Measurements from ENCODE around the gene ZNF423. TPM values are rescaled to one million over a fixed set of nuclear protein-coding genes. Genes with fewer than 3 reads are reported as not detected.

ZNF423 gene
- total RNA-seq, 2 experiments from 2014 or later: not detected

DNA sequence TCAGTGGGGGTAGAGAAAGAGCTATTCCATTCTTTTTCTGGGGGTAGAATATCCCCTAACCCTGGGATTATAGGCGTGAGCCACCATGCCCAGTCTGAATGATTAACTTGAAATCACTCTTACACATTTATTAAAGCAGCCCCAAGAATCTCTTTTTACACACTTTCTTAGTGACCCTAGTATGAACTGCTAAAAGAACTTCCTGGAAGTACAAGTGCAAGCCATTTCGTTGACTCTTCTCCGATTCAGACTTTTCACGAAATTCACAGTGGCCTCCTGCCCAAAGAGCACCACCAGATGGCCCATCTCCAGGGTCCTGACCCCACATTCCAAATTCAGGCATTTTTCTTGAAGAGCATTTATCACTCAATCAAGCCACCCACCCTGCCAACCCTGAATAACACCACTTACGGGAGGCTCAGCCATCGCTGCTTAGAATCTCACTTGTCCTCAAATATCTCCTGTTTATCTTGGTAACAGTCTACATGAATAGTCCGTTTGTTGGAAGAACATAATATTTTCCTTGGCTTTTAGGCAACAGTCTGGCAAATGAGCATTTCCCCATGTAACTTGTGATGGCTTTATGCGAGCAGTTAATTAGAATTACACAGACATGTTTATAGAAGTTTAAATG lies 28.0 kb downstream of the ZNF423 start:
- H3K4me1 Mint-ChIP-seq (ENCODE audit: low read depth): no peaks in the 10 kb centered on the region

GRCh38 chr16:49826515-49826914 lies 29.4 kb downstream of the ZNF423 start:
- CTCF ChIA-PET: interaction anchor here (1.7 kb wide), 1 partner anchor 31 kb away, joined by 4 read pairs; no protein-coding TSS in a partner anchor
- intact Hi-C loops (cut with micrococcal nuclease): no loop called here

More for the DNA sequence above, 28.0 kb downstream of the ZNF423 start:
- ChIA-PET POLR2A (no interaction called here), CTCF (interaction anchor here (1.7 kb wide), 1 partner anchor 30 kb away, joined by 4 read pairs; no protein-coding TSS in a partner anchor)
- peaks cover 4% of the 10 kb centered on the region for H3K27me3 Mint-ChIP-seq
- no peaks in the 10 kb centered on the region for H3K9me3 Mint-ChIP-seq
- no peak overlapping the region for H3K27ac Mint-ChIP-seq
- H3K36me3 Mint-ChIP-seq: no peaks in the 10 kb centered on the region
- intact Hi-C loops (cut with micrococcal nuclease): no loop called here
- H3K4me3 Mint-ChIP-seq: no peak overlapping the region
- DNase-seq: no peak

DNA sequence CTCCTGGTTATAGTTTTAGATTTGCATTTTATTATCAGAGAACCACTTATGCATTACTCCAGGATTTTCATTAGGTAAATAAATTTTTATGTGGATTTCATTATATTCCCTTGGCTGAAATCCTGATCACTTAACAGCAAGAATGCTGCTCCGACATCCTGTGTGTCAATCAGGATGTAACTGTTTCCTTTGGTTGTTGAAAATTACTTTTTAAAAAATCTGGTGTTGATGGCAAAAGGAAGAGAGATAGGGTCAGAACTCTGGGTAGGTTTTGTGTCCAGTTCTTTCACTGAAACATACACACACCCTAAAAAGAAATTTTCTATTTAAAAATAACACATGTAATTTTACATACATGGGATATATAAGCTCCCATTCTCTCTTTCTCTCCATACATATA lies 30.9 kb downstream of the ZNF423 start:
- Mint-ChIP-seq H3K4me3 (no peak overlapping the region), H3K4me1 (ENCODE audit: low read depth) (no peaks in the 10 kb centered on the region), H3K27me3 (peaks cover 4% of the 10 kb centered on the region), H3K27ac (no peak overlapping the region), H3K36me3 (no peaks in the 10 kb centered on the region), H3K9me3 (no peaks in the 10 kb centered on the region)
- ChIA-PET CTCF (no interaction called here), POLR2A (no interaction called here)
- no peak for DNase-seq
- intact Hi-C loops (cut with micrococcal nuclease): no loop called here

More at GRCh38 chr16:49826515-49826914, 29.4 kb downstream of the ZNF423 start:
- no peak overlapping the region for H3K27ac Mint-ChIP-seq
- no peaks in the 10 kb centered on the region for H3K4me1 Mint-ChIP-seq (ENCODE audit: low read depth)
- H3K4me3 Mint-ChIP-seq: no peak overlapping the region
- H3K36me3 Mint-ChIP-seq: no peaks in the 10 kb centered on the region
- DNase-seq: no peak
- no peaks in the 10 kb centered on the region for H3K9me3 Mint-ChIP-seq
- POLR2A ChIA-PET: no interaction called here
- H3K27me3 Mint-ChIP-seq: peaks cover 4% of the 10 kb centered on the region

GRCh38 chr16:49824593-49824992 lies 31.3 kb downstream of the ZNF423 start:
- intact Hi-C loops (cut with micrococcal nuclease): no loop called here
- DNase-seq: no peak

GRCh38 chr16:49822649-49823370 lies 33.1 kb downstream of the ZNF423 start:
- H3K9me3 Mint-ChIP-seq: no peaks in the 10 kb centered on the region
- H3K36me3 Mint-ChIP-seq: no peaks in the 10 kb centered on the region
- H3K27me3 Mint-ChIP-seq: peaks cover 5% of the 10 kb centered on the region
- no peak overlapping the region for H3K4me3 Mint-ChIP-seq
- H3K4me1 Mint-ChIP-seq (ENCODE audit: low read depth): no peaks in the 10 kb centered on the region
- DNase-seq: no peak
- CTCF ChIA-PET: no interaction called here
- intact Hi-C loops (cut with micrococcal nuclease): no loop called here
- H3K27ac Mint-ChIP-seq: no peak overlapping the region
- POLR2A ChIA-PET: interaction anchor here (0.6 to 0.7 kb wide), 2 partner anchors 168 to 788 kb away, joined by 3 read pairs; no protein-coding TSS in a partner anchor

More at GRCh38 chr16:49824593-49824992, 31.3 kb downstream of the ZNF423 start:
- H3K4me3 Mint-ChIP-seq: no peak overlapping the region
- no peaks in the 10 kb centered on the region for H3K9me3 Mint-ChIP-seq
- no peaks in the 10 kb centered on the region for H3K4me1 Mint-ChIP-seq (ENCODE audit: low read depth)
- H3K36me3 Mint-ChIP-seq: no peaks in the 10 kb centered on the region
- no peak overlapping the region for H3K27ac Mint-ChIP-seq
- POLR2A ChIA-PET: no interaction called here
- peaks cover 7% of the 10 kb centered on the region for H3K27me3 Mint-ChIP-seq
- CTCF ChIA-PET: no interaction called here

DNA sequence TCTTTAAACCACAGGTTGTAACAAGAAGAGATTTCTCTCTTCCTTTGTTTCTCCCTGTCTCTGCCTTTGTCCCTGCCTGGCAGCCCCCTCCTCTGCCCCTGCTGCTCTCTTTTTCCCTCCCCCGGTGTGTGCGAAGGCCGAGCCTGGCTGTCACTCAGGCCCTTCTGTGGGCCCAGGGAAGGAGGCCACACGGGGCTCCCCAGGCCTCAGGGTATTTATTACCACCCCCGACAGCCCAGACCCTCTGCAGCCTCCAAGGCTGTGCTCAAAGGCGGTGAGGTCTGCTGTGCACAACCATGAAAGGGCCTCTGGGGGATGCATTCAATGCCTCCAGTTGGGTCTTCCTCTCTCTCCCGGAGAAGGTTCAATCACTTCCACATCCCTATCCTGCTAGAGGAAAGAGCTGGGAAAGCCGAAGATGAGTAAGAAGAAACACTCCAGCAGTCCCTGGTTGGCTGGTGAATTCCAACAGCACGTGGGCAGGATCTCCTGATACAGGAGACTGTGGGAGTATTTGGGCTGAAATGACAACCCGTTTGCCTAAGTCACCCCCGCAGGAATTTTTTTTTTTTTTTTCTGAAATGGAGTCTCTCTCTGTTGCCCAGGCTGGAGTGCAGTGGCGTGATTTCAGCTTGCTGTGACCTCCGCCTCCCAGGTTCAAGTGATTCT lies 34.2 kb downstream of the ZNF423 start:
- ChIA-PET POLR2A (interaction anchor here (0.7 kb wide), 1 partner anchor 789 kb away, joined by 3 read pairs; no protein-coding TSS in a partner anchor), CTCF (no interaction called here)
- intact Hi-C loops (cut with micrococcal nuclease): no loop called here
- H3K27me3 Mint-ChIP-seq: peaks cover 2% of the 10 kb centered on the region
- H3K9me3 Mint-ChIP-seq: no peaks in the 10 kb centered on the region
- no peak overlapping the region for H3K27ac Mint-ChIP-seq
- no peak for DNase-seq
- H3K4me3 Mint-ChIP-seq: no peak overlapping the region
- H3K4me1 Mint-ChIP-seq (ENCODE audit: low read depth): no peaks in the 10 kb centered on the region
- H3K36me3 Mint-ChIP-seq: no peaks in the 10 kb centered on the region

DNA sequence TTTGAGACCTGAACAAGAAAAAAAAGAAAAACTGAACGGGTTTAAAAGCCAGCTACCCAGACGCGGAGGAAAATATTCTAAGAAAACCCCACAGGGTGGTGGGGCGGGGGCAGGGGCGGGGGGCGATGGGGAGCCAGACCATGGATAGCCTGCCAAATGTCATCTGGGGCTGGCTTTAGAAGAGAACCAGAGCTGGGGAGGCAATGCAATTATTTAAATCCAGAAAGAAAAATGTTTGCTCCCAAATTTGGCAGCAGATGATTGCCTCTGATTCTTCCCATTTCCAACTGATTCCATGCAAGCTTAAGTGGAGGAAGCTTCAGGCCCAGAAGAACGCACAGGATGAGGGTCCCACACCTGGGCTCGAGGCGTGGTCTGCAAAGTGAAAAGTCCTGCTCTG lies 34.8 kb downstream of the ZNF423 start:
- POLR2A ChIA-PET: no interaction called here
- Mint-ChIP-seq H3K36me3 (no peaks in the 10 kb centered on the region), H3K9me3 (no peaks in the 10 kb centered on the region), H3K4me3 (no peak overlapping the region), H3K4me1 (ENCODE audit: low read depth) (no peaks in the 10 kb centered on the region), H3K27me3 (peaks cover 2% of the 10 kb centered on the region), H3K27ac (no peak overlapping the region)
- intact Hi-C loops (cut with micrococcal nuclease): no loop called here
- no peak for DNase-seq
- CTCF ChIA-PET: no interaction called here

- Mint-ChIP-seq H3K4me3 (no peak overlapping the region), H3K4me1 (ENCODE audit: low read depth) (no peaks in the 10 kb centered on the region), H3K27me3 (peaks cover 2% of the 10 kb centered on the region), H3K9me3 (no peaks in the 10 kb centered on the region), H3K27ac (no peak overlapping the region), H3K36me3 (no peaks in the 10 kb centered on the region)
- ChIA-PET POLR2A (no interaction called here), CTCF (no interaction called here)
- intact Hi-C loops (cut with micrococcal nuclease): no loop called here
- no peak for DNase-seq
Measured at GRCh38 chr16:49817754-49818507, 38.0 kb downstream of the ZNF423 start.

GRCh38 chr16:49816875-49817274 lies 39.0 kb downstream of the ZNF423 start:
- POLR2A ChIA-PET: interaction anchor here (0.6 kb wide), 1 partner anchor 1522 kb away, joined by 3 read pairs; no protein-coding TSS in a partner anchor
- no peak overlapping the region for H3K4me3 Mint-ChIP-seq
- no peak overlapping the region for H3K27ac Mint-ChIP-seq
- DNase-seq: no peak
- H3K27me3 Mint-ChIP-seq: peaks cover 2% of the 10 kb centered on the region
- H3K36me3 Mint-ChIP-seq: no peaks in the 10 kb centered on the region
- no peaks in the 10 kb centered on the region for H3K9me3 Mint-ChIP-seq
- no peaks in the 10 kb centered on the region for H3K4me1 Mint-ChIP-seq (ENCODE audit: low read depth)
- CTCF ChIA-PET: no interaction called here
- intact Hi-C loops (cut with micrococcal nuclease): no loop called here

- H3K27me3 Mint-ChIP-seq: no peaks in the 10 kb centered on the region
- H3K27ac Mint-ChIP-seq: no peak overlapping the region
- H3K4me1 Mint-ChIP-seq (ENCODE audit: low read depth): no peaks in the 10 kb centered on the region
- DNase-seq: no peak
- H3K36me3 Mint-ChIP-seq: no peaks in the 10 kb centered on the region
- no peak overlapping the region for H3K4me3 Mint-ChIP-seq
- no peaks in the 10 kb centered on the region for H3K9me3 Mint-ChIP-seq
- intact Hi-C loops (cut with micrococcal nuclease): no loop called here
- ChIA-PET CTCF (no interaction called here), POLR2A (no interaction called here)
Measured at GRCh38 chr16:49811644-49812334, 44.1 kb downstream of the ZNF423 start.

GRCh38 chr16:49810831-49811230 lies 45.1 kb downstream of the ZNF423 start:
- Mint-ChIP-seq H3K4me3 (no peak overlapping the region), H3K27ac (no peak overlapping the region), H3K9me3 (no peaks in the 10 kb centered on the region), H3K27me3 (no peaks in the 10 kb centered on the region), H3K4me1 (ENCODE audit: low read depth) (no peaks in the 10 kb centered on the region), H3K36me3 (no peaks in the 10 kb centered on the region)
- ChIA-PET POLR2A (interaction anchor here (0.6 kb wide), 1 partner anchor 1918 kb away, joined by 3 read pairs; no protein-coding TSS in a partner anchor), CTCF (no interaction called here)
- intact Hi-C loops (cut with micrococcal nuclease): no loop called here
- DNase-seq: no peak

All from activated CD4-positive, alpha-beta memory T cell treated with anti-CD3 and anti-CD28 coated beads for 36 hours (primary cell).